Measurements from ENCODE around the gene SSBP3.

DNA sequence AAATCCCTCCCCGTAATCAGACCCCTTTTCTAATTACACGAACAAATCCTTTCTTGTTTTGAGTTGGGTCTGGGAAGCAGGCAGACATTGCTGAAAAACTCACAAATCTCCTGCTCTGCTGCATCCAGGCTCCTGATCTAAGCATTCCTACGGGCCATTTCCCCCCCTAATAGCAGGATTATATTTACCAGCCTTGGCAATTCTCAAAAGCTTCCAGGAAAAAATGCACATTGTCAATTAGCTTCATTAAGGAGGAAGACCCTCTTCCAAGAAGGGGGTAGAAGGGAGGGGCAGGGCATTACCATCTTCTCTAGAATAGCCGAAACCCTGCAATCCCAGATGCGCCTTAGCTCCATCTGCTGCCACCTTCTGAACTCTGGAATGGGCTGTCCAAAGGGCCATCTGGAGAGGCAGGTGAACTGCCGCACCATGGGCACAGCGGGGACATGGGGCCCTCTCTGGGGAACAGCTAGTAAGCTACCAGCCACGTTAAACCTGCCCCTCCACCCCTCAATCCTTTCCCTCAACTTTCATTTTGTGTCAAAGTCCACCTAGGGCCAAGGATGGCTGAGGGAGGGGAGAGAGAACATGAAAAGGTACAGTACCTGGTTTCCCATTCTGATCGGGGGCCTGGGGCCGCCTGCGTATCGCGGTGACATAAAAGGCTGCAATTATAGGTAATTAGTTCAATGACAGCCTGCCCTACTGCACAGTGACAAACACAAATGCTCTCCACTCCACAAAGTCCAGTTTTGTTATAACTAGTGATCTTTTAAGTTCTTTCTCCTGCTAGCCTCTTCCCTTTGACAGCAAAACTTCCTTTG, 149.5 kb downstream of the SSBP3 start:
- TF ChIP-seq CTCF (optimal IDR thresholded peaks at IDR 0.05 in 1 of 3, IDR thresholded peaks at IDR 0.05 in 1 of 3, conservative IDR thresholded peaks at IDR 0.05 in 1 of 3; ENCODE audit: extremely low read depth in 1 of 3, insufficient read depth in 2 of 3, low read length in 3 of 3), result no peak
- TF ChIP-seq EZH2 (IDR thresholded peaks at IDR 0.05; ENCODE audit: low read length), result no peak
